ENCODE data around the gene SIRT7.
A peak's percentile ranks its signal among the peaks of the same experiment; 100 is the strongest.

Gene SIRT7

DNA sequence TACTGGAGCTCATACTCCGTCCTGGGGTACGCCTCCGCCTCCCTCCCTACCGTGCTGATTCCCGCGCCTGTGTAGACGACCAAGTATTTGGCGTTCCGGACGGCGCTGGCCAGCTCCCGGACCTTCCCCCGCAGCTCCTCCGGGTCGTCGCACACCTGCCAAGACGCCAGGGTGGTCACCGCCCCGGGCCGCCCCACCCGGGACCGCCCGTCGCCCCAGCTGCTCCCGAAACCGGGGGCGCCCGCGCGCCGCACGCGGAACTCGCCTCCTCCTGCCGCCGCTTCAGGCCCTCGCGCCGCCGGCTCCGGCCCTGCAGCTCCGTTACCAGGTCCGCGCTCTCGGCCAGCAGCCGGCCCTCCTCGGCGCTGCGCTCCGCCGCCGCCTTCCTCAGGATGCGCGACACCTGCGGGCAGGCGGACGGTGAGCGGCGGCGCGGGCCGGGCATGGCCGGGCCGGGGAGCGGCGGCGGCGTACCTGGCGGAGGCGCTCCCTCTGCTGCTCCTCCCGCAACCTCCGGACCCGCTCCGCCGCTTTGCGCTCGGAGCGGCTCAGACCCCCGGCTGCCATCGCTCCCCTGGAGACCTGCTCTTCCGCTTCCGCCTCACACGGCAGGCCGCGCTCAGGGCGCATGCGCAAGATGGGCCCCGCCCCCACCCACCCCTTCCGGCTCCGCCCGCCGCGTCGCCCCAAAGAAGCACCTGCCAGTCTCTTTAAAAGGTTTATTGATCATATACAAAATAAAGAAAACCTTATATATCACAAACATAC lies at the start of gene SIRT7:
Gene SIRT7 (minus strand): TSS at position 612 of the 768 bp plus-strand sequence. CDS start 45 bp downstream, at position 567.
- TF ChIP-seq, protein P1, sequence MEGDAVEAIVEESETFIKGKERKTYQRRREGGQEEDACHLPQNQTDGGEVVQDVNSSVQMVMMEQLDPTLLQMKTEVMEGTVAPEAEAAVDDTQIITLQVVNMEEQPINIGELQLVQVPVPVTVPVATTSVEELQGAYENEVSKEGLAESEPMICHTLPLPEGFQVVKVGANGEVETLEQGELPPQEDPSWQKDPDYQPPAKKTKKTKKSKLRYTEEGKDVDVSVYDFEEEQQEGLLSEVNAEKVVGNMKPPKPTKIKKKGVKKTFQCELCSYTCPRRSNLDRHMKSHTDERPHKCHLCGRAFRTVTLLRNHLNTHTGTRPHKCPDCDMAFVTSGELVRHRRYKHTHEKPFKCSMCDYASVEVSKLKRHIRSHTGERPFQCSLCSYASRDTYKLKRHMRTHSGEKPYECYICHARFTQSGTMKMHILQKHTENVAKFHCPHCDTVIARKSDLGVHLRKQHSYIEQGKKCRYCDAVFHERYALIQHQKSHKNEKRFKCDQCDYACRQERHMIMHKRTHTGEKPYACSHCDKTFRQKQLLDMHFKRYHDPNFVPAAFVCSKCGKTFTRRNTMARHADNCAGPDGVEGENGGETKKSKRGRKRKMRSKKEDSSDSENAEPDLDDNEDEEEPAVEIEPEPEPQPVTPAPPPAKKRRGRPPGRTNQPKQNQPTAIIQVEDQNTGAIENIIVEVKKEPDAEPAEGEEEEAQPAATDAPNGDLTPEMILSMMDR (IDR thresholded peaks at IDR 0.05; ENCODE audit: borderline replicate concordance, control extremely low read depth, extremely low read depth, insufficient read depth, missing control alignments), result no peak
- DNase-seq (ENCODE audit: low spot score), result peak; percentile 99
- in situ Hi-C loops (cut with MboI; ENCODE audit: low sequenced_read_pairs, unreplicated experiment), result no loop called here

GRCh38 chr17:81967244-81967532 lies 49.2 kb upstream of the SIRT7 start:
- no peak for DNase-seq (ENCODE audit: low spot score)
- TF ChIP-seq, protein P1 (IDR thresholded peaks at IDR 0.05; ENCODE audit: borderline replicate concordance, control extremely low read depth, extremely low read depth, insufficient read depth, missing control alignments), result no peak
- in situ Hi-C loops (cut with MboI; ENCODE audit: low sequenced_read_pairs, unreplicated experiment), result no loop called here

- in situ Hi-C loops (cut with MboI; ENCODE audit: low sequenced_read_pairs, unreplicated experiment), result no loop called here
- no peak for DNase-seq (ENCODE audit: low spot score)
- TF ChIP-seq, protein P1 (IDR thresholded peaks at IDR 0.05; ENCODE audit: borderline replicate concordance, control extremely low read depth, extremely low read depth, insufficient read depth, missing control alignments), result no peak
Measured at GRCh38 chr17:81966343-81967243, 48.6 kb upstream of the SIRT7 start.

- DNase-seq (ENCODE audit: low spot score), result no peak
- TF ChIP-seq, protein P1 (IDR thresholded peaks at IDR 0.05; ENCODE audit: borderline replicate concordance, control extremely low read depth, extremely low read depth, insufficient read depth, missing control alignments), result no peak
- in situ Hi-C loops (cut with MboI; ENCODE audit: low sequenced_read_pairs, unreplicated experiment), result no loop called here
Measured at GRCh38 chr17:81964081-81964849, 46.3 kb upstream of the SIRT7 start.

GRCh38 chr17:81962499-81963441 lies 44.8 kb upstream of the SIRT7 start:
- TF ChIP-seq, protein P1 (IDR thresholded peaks at IDR 0.05; ENCODE audit: borderline replicate concordance, control extremely low read depth, extremely low read depth, insufficient read depth, missing control alignments), result no peak
- in situ Hi-C loops (cut with MboI; ENCODE audit: low sequenced_read_pairs, unreplicated experiment), result no loop called here
- no peak for DNase-seq (ENCODE audit: low spot score)

Data from GM13976 (cell line).